Fibroblast of skin of left quadriceps (primary cell): ENCODE results near the gene EFNB1.

Experiments
- DNase-seq, 2 experiments: peaks; one replicate each; pipeline ENCODE4 v3.0.0-alpha.2; 2013; ENCODE audit warnings: low read depth in 2 of 2

EFNB1 gene

DNA sequence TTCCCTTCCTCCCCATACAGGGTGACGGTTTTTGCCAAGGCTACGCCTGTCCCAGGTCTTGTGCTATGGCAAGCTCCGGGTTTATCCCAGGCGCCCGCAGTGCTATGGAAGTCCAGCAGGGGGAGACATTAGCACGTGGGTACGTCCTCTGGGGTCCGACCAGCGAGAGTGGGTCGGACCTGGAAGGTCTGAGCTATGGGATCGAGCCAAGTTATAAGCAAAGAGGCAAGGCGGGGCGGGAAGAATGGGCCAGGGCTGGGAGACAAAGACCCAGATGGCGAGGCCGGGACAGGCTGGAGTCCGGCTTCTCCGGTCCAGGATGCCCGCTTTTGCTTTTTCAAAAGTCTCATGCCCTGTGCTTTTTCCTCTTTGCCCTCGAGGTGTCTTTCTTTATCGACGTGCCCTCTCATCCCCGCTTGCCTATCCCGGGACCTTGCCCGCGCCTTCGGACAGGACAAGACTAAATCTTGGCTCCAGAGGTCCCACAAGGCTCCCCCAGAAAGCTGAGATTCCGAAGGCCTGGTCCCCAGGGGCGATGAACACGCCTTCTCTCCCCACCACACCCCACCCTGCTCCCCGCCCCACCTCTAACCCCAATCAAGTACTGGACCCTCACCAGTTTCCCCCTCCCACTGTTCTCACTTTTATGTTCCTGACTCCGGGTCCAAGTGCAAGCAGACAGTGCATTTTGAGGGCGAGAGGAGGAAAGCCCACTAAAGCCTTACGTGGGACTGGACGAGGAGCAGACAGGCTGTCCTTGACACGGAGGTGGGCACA is 785 bp upstream of the EFNB1 start:
- DNase-seq = peak; percentile 52 to 59

DNA sequence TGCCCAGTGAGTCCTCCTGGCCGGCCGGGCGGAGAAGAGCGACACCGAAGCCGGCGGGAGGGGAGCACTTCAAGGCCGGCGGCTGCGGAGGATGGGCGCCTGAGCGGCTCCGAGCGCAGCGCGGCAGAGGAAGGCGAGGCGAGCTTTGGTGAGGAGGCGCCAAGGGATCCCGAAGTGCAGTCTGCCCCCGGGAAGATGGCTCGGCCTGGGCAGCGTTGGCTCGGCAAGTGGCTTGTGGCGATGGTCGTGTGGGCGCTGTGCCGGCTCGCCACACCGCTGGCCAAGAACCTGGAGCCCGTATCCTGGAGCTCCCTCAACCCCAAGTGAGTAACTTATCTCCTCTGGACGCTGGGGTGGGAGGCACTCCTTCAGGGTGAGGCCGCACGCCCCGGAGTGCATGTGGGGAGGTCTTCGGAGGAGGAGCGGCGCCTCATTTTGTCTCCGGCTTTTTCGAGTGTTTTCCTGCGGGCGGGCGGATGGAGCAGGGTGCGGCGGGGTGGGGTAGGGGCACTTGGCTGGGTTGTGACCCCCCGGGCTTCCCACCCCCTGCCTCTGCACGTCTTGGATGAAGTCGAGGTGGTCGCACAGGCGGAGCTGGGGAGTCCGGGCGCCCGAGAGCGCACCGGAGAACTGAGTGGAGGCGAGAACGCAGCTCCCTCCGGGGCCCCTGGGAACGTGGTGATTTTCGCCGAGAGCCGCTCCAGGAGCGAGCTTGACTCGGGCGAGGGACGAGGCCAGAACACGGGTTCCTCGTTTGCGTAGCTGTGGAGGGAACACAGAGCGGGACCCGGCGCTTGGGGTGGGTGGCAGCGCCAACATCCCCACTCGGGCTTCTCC is 979 bp downstream of the EFNB1 start:
- DNase-seq = no peak

DNA sequence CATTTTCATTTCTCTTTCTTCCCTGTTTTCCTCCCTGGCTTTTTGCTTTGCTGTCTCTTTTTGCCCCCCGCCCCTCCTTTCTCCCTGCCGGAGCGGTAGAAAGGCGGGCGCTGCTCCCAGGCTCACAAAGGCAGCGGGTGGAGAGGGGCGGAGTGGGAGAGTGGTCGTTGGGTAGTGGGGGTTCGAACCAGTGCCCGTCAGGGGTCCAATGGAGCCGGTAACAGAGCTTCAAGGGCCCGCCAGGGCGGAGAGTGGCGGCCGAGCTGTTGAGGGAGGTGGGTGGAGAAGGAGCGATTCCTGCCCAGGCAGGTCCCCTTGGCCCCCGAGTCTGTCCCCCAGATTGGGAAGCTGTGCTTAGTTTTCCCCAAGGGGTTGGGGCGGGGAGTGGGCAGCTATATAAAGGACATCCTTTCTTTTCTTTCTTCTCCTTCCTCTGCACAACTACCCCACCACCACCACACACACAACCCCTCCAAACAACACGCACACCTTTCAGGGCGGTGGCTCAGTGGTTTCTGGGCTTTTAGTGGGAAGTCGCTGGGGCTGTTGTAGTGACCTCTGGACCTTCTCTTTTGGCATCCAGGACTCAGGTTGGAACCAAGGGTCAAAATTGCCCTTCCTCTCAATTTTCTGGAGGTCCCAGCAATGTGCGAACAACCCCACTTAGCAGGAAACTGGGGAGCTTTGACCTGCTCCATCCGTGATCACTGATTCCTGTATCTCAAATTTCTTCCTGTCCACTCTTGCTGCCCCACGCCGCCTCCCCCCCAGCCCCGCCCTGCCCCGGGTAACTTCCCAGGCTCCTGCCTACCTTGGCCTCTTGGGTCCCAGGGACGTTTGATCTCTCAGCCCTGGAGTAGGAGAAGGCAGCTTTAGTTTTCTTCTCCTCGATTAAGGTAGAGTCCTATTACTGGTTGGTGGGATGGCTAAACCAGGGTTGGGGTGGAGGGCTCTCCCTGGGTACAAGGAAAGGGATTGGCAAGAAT is 1.9 kb downstream of the EFNB1 start:
- no peak for DNase-seq

DNA sequence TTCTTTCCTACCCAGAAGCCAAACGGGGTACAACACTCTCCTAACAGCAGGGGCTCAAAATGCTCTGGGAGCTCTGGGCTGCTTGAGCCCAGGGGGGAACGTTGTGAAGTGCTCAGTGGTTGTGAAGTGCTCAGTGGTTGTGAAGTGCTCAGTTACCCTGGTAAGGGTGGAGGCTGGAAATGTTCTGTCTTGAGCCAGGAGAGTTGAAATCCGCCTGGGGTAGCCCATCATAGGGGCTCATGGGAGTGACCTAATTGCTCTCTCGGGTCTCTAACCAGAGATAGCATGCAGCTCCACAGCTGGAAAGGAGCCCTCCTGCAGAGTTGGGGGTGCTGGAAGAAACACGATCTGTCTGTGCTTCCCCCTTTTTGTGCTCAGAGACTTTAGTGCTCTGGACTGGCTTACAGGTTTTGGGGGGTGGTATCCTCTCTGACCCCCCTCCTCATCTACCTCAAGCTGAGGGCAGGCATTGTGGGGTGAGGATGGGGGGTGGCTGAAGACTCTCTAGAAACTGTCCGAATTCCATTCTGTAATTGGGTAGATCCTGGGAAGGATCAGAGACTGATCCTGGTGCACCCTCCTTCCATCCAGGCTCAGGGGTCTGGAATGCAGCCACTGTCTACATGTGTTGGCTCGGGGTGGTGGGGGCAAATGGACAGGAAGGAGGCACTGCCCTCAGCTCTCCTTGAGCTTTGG is 2.7 kb downstream of the EFNB1 start:
- DNase-seq = no peak

DNA sequence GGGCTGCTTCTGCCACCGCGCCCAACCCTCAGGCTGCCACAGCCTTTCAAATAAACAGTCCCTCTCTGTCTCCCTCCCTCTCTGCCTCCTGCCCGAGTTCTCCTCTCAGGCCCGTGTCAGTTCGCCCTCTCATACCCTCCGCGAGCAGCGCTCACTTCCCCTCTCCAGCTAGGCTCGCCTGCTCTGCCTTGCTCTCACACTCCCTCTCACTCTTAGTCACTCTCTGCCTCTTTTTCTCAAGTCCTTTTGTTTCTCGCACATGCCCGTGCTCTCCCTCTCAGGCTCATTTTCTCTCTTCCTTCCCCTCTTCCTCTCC is 3.2 kb downstream of the EFNB1 start:
- peak in 1 of 2 experiments; percentile 28 for DNase-seq

DNA sequence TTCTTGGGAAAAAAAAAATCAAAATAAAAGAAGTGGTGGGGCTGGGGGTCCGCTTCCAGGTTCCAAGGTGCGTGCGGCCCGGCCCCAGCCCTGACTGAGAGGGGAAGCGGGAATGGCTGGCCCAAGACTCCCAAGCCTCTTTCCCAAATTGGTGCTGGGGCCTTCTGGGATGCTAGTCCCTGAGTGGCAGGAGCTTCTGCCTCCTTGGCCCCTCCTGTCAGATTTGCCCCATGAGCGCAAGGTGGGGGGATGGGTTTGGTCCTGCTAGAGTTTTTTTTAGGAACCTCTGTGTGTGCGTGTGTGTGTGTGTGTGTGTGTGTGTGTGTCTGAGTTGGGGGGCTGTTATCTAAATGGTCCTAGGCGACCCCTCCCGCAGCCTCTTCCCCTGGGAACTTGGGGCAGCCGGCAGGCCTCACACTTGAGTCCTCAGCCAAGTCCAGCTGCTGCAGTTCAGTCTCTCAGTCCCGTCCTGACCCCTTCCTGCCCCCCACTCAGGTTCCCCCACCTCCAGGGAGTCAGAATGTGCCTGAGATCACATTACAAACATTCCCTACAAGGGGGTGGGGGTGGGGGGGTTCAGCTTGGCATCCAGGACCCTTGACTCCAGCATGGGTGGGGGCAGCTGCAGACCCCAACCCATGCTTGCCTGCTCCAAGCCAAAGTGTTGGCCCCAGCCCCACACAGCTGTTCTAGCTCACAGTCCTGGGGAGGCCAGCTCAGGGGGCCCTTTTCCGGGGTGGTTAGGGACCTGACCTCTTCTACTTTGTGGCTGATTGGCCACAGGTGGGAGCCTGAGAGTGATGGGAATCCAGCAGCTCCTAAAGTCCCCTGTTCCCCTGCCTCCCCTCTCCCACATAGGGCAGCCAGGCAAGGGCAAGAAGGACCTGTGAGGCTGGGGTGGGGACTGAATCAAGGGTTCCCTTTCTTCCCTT is 4.0 kb downstream of the EFNB1 start:
- DNase-seq = no peak

DNA sequence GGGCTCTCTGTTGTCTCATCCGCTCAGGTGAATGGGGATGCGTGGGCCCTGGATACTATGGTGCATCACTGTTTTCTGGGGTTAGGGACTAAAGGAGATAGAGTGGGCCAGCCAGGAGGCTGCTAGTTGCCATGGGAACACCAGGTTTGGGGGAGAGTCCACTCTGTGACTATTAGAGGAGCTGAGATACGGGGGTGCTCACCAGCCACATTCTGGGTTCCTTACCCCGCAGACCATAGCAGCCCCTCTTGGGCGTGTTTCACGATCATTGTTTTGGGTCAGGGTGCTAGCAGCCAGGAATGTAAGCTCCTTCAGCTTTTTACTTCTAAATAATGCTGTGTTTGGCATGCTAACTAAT is 4.6 kb downstream of the EFNB1 start:
- DNase-seq = no peak

DNA sequence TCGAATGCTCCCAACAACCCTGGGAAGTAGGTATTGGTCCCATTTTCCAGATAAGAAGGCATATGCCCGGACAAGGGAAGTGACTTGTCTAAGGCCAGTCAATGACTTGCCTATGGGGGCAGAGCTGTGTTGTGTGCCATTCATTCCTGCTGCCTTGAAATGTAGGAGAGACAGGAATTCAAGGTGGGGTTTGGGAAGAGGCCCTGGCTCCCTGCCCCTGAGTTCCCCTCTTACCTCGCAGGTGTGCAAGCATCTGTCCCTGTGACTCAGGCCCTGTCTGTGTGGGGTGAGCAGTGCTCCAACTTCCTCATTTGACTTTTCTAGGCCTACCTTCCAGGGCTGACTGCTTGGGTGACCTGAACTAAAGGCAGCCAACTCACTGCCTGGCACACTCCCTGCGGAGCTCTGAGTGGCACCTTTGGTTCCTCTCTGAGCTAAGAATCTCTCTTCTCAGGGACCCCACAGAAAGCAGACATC is 5.1 kb downstream of the EFNB1 start:
- no peak for DNase-seq

DNA sequence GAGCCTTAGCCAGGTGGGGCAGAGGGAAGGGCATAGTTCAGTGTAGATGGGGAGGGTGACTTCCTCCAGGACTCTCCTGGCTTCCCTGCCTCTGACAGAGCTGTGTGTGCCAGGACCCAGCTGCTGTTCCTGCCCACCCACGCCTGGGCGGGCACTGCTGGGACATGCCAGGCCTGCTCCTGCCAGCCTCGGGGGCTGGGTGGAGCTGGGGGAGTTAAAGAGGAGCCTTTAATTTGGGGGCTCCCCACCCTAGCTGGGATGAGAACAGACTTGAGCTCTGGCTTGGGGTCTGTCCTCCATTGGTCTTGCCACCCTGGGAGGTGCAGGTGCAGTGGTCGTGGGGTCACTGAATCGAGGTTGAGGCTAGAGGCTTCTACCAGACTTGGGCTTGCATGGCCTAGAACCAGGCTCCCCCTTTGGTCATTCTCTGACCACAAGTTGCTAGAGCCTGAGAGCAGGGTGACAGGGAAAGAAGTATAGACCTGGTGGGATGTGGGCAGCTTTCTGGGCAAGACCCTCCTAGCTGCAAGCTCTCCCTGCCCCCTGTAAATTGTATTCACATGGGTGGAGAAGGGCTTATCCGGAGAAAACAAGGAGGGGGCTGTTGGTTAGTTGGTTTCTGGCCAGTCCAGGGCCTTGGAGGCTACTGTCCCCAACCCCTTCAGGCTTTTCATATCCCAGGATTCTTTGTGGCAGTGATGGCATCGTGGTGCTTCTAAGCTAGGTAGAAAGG is 5.7 kb downstream of the EFNB1 start:
- DNase-seq = no peak

DNA sequence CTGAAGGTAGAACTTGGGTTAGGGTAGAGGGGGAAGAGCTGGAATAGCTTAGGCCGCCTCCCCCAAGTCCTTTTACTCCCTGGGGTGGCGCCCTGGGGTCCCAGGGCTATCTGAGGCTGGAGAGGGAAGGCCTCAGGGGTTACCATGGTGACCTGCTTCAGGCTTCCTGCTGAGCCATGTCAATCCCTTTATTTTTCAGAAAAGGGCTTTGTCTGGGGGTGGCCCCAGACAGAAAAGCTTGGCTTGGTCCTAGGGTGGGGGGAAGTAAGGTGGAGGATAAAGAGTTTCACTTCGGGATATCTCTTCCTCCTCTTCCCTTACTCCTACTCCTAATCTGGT is 6.3 kb downstream of the EFNB1 start:
- DNase-seq = no peak

DNA sequence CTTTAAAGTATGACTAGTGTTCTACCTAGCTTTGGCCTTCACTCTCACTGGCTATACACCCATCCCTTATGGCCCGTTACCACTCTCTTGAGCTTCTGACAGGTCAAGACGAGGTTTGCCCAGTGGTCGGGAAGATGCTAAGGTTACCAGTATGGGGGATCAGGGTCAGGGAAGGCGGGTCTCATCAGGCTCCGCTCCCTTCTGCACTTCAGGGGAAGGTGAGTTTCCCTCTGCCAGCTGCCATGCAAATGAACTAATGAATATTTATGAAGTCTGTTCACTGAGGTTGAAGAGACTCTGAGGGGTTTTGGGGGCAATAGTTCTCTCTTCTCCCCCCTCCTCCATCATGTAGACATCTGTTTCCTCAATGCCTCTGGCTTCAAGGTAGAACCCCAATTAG is 6.6 kb downstream of the EFNB1 start:
- no peak for DNase-seq

DNA sequence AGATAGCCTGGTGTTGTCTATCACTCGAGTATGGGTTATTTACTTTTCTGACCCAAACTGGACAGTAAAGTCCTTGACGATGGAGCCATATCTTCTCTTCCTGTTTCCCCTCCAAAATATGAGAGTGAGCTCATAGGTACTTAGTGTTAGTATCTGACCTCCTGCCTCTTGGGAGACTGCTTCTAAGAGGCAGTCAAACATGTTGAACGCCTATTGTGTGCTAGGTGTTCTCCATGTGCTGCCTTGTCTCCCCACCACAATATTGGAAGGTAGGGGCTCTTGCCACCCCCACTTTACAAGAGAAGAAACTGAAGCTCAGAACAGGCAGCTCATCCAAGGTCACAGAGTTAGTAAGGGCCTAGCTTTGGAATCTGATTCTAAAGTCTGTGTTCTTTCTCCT is 8.3 kb downstream of the EFNB1 start:
- DNase-seq = no peak

DNA sequence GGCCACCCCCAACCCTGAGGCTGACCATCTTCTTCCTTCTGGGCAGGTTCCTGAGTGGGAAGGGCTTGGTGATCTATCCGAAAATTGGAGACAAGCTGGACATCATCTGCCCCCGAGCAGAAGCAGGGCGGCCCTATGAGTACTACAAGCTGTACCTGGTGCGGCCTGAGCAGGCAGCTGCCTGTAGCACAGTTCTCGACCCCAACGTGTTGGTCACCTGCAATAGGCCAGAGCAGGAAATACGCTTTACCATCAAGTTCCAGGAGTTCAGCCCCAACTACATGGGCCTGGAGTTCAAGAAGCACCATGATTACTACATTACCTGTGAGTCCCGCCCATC is 9.7 kb downstream of the EFNB1 start:
- no peak for DNase-seq

DNA sequence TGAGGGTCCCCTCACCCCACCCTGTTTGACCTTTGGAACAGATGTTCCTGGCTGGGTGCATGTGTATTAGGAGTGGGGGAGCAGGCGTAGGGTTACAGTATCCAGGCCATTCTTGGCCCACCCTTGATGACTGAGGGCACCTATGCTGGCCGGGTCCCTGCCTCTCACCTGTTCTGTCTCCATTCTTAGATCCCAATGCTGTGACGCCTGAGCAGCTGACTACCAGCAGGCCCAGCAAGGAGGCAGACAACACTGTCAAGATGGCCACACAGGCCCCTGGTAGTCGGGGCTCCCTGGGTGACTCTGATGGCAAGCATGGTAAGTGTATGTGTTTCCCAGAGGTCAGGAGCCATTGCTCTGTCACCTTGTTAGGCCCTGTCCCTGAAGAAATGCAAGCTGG is 10.9 kb downstream of the EFNB1 start:
- no peak for DNase-seq

DNA sequence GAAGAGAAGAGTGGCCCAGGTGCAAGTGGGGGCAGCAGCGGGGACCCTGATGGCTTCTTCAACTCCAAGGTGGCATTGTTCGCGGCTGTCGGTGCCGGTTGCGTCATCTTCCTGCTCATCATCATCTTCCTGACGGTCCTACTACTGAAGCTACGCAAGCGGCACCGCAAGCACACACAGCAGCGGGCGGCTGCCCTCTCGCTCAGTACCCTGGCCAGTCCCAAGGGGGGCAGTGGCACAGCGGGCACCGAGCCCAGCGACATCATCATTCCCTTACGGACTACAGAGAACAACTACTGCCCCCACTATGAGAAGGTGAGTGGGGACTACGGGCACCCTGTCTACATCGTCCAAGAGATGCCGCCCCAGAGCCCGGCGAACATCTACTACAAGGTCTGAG is 11.4 kb downstream of the EFNB1 start:
- no peak for DNase-seq

DNA sequence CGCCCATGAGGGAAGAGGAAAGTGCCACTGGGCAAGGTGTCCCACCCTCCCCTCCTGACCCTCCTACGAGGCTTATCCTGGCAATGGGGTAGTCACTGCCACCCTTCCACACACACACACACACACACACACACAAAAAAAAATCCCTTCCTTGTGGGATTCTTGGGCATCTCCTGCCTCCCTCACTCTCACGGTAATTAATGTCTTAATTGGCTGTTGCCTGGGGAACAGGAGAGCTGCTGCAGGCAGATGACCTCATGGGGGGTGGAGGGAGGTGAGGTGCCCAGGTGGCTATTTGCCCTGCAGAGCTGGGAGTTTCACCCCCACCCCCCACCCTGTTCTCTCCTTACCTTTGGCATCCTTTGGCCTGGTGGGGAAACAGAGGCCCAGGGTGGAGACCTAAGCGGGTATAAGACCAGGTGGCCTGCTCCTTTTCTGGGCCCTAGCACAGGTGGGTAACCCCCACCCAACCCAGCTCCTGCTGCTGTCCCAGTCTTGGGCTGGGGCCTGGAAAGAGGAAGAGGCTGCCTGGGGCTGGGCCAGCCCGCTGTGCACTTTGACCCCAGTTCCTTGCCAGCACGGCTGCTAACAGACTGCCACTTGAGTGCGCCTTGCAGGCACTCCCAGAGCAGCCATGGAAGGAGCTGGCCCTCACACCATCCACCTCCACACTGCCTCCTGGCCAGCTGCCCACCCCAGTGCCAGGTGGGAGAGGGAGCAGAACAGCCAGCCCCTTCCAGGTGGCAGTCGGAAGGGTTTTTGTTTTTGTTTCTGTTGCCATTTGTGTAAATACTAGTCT is 12.6 kb downstream of the EFNB1 start:
- DNase-seq = no peak

DNA sequence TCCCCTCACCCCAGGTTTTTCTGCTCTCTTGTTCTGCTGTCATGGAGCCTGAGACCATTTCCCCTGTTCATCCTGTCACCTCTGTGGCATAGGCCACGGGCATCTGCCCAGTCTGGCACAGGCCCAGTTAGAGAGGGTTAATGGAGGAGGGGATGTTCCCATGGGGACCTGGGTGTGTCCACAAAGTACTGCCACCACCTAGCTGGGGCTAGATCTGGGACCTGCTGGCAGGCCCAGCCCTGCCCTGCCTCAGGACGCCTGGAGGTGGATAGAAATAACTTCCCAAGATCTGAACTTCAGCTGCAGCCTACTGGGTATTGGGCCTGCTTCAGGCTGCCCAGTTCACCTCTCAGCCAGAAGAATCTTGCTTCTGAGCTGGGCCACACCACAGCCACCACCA is 13.5 kb downstream of the EFNB1 start:
- DNase-seq = no peak

DNA sequence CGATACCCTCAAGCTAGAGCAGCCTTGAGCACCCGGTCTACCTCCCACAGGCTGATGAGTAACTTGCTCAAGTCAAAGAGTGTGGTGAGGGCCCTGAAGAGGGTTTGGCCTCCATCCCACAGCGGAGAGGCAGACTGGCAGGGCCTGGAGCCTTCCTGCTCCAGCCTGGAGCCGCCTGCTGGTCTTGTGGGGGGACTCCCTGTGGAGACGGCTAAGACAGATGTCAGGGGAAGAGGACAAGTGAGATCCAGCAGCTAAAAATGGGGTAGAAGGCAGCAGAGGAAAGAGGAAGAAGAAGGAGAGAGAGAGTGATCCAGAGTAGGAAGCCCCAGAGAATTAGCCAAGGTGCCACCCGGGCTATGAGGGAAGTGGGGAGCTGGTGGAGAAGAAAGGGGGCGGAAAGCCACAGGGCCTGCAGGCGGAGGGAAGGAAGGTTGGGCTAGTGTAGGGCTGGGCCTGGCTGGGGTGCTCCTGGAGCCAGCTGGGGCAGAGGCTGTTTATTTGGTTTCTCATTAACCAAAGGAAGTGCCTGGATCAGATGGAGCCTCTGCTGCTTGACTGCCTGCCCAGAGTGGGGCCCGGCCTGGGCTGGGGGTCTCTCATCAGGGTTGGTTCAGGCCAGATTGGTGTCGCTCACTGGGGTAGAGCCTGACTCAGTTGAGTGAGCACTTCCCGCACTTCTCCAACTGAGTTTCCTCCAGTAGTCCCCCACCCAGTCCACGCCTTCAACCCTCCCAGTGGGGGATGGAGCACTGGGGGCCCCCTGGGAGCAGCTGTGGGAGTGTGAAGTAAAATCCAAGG is 14.2 kb downstream of the EFNB1 start:
- no peak for DNase-seq
